Islet precursor cell (in vitro differentiated cells): Measurements from ENCODE around the gene MLLT10.

ENCODE experiments used
- DNase-seq: peaks from one replicate; pipeline ENCODE4 v3.0.0-alpha.2; 2018

MLLT10 gene

GRCh38 chr10:21501731-21502347, 32.2 kb upstream of the MLLT10 start:
- DNase-seq = no peak

GRCh38 chr10:21502348-21502740, 31.7 kb upstream of the MLLT10 start:
- no peak for DNase-seq

- no peak for DNase-seq
These were observed 30.5 kb upstream of the MLLT10 start for GRCh38 chr10:21503542-21503941.

GRCh38 chr10:21505711-21506278, 28.2 kb upstream of the MLLT10 start:
- no peak for DNase-seq

- DNase-seq = no peak
These were observed 27.7 kb upstream of the MLLT10 start for GRCh38 chr10:21506351-21506750.

GRCh38 chr10:21507150-21507549, 26.9 kb upstream of the MLLT10 start:
- peak; percentile 69 for DNase-seq

GRCh38 chr10:21508706-21509331, 25.2 kb upstream of the MLLT10 start:
- peak; percentile 68 for DNase-seq

GRCh38 chr10:21509341-21510240, 24.4 kb upstream of the MLLT10 start:
- peak; percentile 54 for DNase-seq

- DNase-seq = peak; percentile 78
These were observed 23.6 kb upstream of the MLLT10 start for GRCh38 chr10:21510241-21511094.

- DNase-seq = no peak
These were observed 22.9 kb upstream of the MLLT10 start for GRCh38 chr10:21511095-21511570.

- no peak for DNase-seq
These were observed 22.0 kb upstream of the MLLT10 start for GRCh38 chr10:21511946-21512572.

- no peak for DNase-seq
These were observed 21.2 kb upstream of the MLLT10 start for GRCh38 chr10:21512573-21513404.

GRCh38 chr10:21513405-21513788, 20.6 kb upstream of the MLLT10 start:
- DNase-seq = no peak

- no peak for DNase-seq
These were observed 19.8 kb upstream of the MLLT10 start for GRCh38 chr10:21514129-21514817.

- DNase-seq = peak; percentile 49
These were observed 19.1 kb upstream of the MLLT10 start for GRCh38 chr10:21514818-21515351.

GRCh38 chr10:21515361-21516241, 18.4 kb upstream of the MLLT10 start:
- DNase-seq = peak; percentile 49

GRCh38 chr10:21516242-21517131, 17.5 kb upstream of the MLLT10 start:
- DNase-seq = peak; percentile 83
